GM12892 (cell line): ENCODE data around the gene DLGAP1.
"Not testable (repeated sequence)": the region's sequence is repeated elsewhere in the genome, so short reads cannot be mapped to it uniquely, and the experiment has no call there.

ENCODE experiments used
- DNase-seq: peaks from one replicate; pipeline ENCODE4 v3.0.0; 2011; ENCODE audit not compliant: insufficient read length
- FAIRE-seq: peaks from 2 replicates; lab custom pipeline; 2011; peaks lifted over from hg19 to GRCh38; lab: Jason Lieb, UNC
- POLR2A ChIP-seq: IDR thresholded peaks from 2 replicates; pipeline ENCODE4 v1.6.1; 2011; ENCODE audit warnings: low read depth, low read length, control low read depth
- POLR2AphosphoS5 ChIP-seq: IDR thresholded peaks from 2 replicates; pipeline ENCODE4 v1.6.1; 2011; ENCODE audit warnings: low read depth, low read length, control low read depth
- TAF1 ChIP-seq: IDR thresholded peaks from 2 replicates; pipeline ENCODE4 v1.6.1; 2011; ENCODE audit warnings: low read depth, mild to moderate bottlenecking, control low read depth, low read length, borderline replicate concordance

The DLGAP1 gene

DNA sequence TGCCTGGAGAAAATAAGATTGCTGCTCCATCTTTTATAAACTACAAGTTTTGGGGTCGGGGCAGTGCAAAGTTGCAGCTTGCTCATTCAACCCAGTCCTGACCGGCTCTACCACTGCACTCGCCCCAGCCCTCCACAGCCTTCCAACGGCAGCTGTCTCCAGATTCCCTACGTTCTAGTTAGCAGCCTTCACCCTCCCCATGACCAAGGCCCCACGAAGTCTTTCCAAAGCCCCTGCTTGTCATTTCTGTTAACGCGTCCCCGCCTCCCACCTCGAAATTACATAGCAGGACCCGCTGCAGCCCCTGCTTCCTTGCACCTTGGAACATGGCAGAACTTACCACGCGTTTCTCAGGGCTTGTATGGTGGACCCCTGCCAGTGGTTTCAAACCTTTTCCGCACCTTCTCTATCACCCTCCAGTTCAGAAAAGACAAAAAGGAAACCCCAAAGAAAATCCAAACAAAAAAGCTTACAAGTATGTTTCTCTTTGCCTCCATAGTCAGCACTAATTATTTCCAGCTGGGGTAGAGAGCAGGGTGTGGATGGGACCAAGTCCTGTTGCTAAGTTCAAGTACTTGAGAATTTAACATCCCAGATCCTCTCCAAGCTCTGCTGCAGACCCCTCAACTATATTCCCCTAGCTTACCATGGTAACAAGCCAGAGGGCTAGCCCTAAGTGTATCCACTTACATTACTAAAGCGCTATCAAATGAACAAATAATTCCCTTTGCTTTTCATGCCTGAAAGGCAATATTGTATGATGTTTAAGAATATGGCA is 843.6 kb downstream of the DLGAP1 start:
- no peak for FAIRE-seq
- TF ChIP-seq POLR2A: no peak
- no peak for TF ChIP-seq TAF1
- no peak for TF ChIP-seq POLR2AphosphoS5
- DNase-seq: no peak

DNA sequence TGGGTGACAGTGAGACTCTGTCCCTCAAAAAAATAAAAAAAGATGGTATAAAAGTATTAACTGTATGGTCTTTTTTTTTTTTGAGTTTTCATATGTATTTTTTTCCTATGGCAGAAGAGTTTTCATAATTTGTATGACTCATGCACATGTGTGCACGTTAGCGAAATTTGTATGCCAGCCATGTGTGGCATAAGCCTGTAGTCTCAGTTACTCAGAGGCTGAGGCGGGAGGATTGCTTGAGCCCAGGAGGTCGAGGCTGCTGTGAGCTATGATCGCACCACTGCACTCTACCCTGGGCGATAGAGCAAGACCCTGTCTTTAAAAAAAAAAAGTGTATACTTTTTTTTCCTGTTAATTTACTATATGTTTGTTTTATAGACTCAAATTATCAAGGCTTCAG is 844.3 kb downstream of the DLGAP1 start:
- FAIRE-seq: no peak
- no peak for DNase-seq
- TF ChIP-seq POLR2A: no peak
- no peak for TF ChIP-seq TAF1
- no peak for TF ChIP-seq POLR2AphosphoS5

DNA sequence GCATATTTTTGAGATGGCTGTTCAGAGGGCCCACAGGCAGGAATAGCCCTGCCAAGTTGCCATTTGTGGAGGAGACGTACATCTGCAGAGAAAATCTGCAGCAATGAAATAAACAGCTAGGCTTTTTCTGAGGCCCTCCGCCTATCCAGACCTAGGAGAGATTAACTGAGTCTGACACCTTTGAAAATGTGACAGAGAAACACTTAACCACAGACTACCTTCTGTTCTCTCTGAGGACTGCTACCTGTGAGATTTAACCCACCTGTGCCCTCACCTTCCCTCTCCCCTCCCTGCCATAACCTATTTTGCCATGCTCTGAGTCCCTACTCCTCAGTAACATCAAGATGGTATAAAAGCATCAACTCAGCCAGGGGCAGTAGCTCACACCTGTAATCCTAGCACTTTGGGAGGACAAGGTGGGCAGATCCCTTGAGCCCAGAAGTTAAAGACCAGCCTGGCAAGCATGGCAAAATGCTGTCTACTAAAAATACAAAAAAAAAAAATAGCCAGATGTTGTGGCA is 844.9 kb downstream of the DLGAP1 start:
- DNase-seq (no peak), FAIRE-seq (no peak)
- no peak for TF ChIP-seq TAF1
- no peak for TF ChIP-seq POLR2A
- TF ChIP-seq POLR2AphosphoS5: no peak

DNA sequence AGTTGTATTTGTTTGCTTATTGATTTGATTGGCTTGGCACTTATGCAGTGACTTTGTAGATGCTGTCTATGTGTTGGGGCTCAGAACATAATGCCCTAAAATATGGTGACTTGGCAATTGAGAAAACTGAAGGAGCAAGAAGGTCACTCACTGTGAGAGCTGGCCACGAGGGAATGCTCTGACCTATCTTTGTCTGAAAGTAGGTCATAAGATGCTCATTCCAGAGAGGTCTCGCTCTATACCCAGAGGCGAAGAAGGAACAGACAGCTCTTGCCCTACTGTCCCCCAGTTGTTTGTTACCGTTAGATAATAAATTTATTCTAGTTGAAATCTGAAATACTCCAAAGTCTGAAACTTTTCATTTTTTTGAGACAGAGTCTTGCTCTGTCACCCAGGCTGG is 846.6 kb downstream of the DLGAP1 start:
- no peak for TF ChIP-seq POLR2A
- TF ChIP-seq POLR2AphosphoS5: no peak
- TF ChIP-seq TAF1: no peak
- DNase-seq (no peak), FAIRE-seq (no peak)

DNA sequence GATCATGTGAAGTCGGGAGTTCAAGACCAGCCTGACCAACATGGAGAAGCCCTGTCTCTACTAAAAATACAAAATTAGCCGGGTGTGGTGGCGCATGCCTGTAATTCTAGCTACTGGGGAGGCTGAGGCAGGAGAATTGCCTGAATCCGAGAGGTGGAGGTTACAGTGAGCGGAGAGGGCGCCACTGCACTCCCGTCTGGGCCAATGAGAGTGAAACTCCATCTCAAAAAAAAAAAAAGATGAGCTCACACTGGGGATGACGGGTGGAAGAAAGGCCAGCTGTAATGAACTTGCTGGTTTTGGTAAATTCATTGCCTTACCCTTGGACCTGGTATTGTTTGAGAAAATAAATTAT is 847.0 kb downstream of the DLGAP1 start:
- not testable (repeated sequence) for FAIRE-seq, DNase-seq

DNA sequence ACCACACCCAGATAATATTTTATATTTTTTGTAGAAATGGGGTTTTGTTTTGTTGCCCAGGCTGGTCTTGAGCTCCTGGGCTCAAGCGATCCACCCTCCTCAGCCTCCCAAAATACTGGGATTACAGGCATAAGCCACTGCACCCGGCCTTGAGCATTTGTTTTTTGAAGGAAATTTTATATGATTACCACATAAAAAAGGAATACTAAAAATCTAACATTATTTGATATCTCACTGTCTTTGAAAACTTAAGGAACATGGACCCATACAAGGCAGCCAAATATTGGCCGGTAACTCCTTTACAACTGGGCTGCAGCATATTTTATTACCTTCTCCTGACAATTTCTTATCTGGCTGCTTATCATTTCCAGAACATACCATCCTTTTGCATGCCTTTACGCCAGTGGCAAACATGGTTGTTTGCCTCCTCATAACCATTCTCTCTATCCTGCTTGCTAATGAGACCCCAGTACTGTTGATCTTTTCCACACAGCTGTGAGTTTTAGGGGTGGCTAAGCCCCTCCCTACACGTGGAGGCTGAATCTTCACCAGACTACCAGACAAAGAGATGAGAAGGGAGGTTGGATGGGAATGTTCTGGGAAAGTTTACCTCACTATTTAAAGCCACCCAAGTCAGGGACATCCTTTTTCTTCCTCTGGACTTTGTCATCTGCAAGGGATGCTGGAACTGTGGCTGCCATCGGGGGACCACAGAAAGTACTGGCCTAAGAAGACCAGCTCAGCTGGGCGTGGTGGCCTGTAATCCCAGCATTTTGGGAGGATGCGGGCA is 847.6 kb downstream of the DLGAP1 start:
- FAIRE-seq (no peak), DNase-seq (no peak)
- TF ChIP-seq TAF1 (no peak), POLR2AphosphoS5 (no peak), POLR2A (no peak)

DNA sequence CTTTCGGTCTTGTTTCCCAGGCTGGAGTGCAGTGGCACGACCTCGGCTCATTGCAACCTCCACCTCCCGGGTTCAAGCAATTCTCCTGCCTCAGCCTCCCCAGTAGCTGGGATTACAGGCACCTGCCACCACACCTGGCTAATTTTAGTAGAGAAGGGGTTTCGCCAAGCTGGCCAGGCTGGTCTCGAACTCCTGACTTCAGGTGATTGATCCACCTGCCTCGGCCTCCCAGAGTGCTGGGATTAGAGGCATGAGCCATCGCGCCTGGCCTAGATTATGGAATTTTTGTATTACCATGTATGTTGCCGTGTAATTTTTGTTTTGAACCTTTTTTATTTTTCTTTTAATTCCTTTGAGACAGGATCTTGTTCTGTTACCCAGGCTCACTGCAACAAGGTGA is 848.2 kb downstream of the DLGAP1 start:
- not testable (repeated sequence) for FAIRE-seq

DNA sequence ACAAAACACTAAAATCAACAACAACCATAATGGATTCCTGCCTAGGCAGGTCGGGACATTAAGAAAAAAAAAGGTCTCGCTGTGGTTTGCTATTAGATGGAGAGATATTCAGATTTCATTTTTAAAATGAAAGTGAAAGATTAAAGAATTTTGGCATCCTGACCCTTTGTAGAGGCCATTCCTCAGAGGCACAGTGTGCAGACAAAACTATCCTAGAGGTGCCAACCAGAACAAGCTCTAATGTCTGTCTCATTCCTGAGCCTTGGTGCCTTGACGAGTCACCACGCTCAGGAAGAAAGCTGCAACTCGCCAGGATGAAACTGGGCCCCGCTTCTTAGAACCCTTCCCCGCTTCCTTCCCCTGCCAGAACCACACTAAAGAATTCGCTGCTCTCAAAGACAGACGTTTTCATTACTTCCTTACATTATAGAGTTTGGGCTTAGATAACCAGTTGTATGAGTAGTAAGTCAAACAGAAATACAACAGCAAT is 849.1 kb downstream of the DLGAP1 start:
- FAIRE-seq (no peak), DNase-seq (no peak)
- TF ChIP-seq POLR2A (no peak), POLR2AphosphoS5 (no peak), TAF1 (no peak)

More for the DNA sequence above, 848.2 kb downstream of the DLGAP1 start:
- not testable (repeated sequence) for DNase-seq

DNA sequence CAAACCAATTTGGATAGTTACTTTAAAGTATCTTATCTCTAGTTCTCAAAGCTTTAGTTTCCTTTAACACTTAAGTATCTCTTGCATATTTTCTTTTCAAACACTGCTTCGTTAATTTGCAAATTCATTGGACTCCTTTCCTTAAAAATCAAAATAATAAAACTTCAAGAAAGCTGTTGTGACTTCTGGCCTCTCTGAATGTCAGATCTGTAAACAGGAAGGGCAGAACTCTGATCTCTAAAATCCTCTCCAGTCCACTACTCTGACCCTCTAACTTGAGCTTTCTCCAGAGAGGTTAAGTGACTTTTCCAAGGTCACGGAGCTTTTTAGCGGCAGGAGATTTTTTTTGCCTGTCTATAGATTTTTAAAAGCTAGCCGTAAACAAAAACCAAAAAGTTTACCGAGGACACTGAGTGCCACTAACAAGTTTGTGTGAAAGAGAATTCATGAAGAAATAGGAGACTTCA is 849.6 kb downstream of the DLGAP1 start:
- DNase-seq (no peak), FAIRE-seq (no peak)
- TF ChIP-seq POLR2A (no peak), POLR2AphosphoS5 (no peak), TAF1 (no peak)

DNA sequence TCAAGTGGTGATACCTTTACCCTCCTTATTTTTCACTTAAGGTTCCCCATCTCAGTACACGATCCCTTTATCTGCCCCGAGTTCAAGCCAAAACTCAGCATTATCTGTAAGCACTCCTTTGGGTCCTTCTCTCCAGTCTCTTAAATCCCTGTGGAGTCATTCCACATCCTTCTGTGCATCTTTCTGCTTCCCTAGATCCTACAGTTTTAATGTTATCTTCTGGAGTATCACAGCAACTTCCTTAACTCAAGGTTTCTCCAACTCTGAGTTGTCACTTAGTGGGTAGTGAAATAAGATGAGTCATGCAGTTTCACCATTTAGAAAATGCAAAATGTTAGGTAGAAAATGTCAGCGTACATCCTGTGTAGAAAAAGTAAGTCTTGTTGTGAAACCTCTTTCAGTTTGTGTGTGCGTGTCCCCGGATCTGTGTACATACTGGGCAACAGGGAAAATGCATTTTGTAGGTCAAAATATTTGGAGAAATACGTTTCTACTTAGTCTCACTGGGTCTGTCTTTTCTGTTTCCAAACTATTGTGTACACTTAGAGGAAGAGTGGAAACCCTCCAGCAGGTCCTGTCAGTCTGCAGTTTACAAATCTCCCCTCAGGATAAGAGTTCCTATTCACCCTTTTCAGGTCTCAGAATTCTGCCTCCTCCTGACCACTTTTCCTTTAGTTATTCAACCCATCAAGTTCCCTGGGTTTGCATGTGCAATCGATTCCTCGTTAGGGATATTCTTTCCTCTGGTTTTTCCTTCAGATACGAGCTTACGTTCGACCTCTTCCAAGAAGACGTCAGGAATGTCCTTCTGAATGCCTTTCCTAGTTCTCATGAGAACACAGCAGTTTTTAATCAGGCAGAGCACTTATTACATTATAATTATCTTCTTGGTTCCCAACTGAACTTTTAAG is 850.4 kb downstream of the DLGAP1 start:
- DNase-seq: no peak
- TF ChIP-seq POLR2AphosphoS5 (no peak), POLR2A (peak; percentile 54), TAF1 (no peak)
- peak; percentile 79 for FAIRE-seq

DNA sequence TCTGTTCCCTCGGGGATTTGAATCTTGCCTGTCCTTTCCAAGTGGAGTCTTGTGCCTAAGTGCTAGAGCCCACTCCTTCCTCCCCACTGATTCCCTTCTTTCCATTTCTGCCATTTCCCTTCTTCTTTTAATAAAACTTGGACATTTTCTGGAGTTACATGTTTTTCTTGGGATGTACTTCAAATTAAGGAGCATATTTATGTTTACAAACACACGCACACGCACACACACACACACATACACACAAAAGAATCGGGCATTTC is 850.9 kb downstream of the DLGAP1 start:
- TF ChIP-seq POLR2AphosphoS5: no peak
- TF ChIP-seq POLR2A: no peak
- DNase-seq: no peak
- no peak for FAIRE-seq
